Tibial nerve (tissue), 4 donors: ENCODE results near the gene MLANA.

Experiments
- CTCF ChIP-seq, 5 experiments: fragments of 200-600 bp in 3 of 5; fragments of 450-650 bp in 2 of 5; sonication (generic) in 3 of 5; IDR thresholded peaks; one replicate each; pipeline ENCODE4 v1.5.1; 2016 to 2019; ENCODE audit warnings: antibody characterized with exemption in 5 of 5, mild to moderate bottlenecking in 3 of 5, moderate library complexity in 2 of 5
- EP300 ChIP-seq, 2 donors: sonication (generic); formaldehyde crosslinking; IDR thresholded peaks; one replicate each; pipeline ENCODE4 v1.6.1; 2017; ENCODE audit warnings: antibody characterized with exemption in 2 of 2, mild to moderate bottlenecking in 1 of 2
- POLR2A ChIP-seq, 2 donors: fragments of 450-650 bp; IDR thresholded peaks; one replicate each; pipeline ENCODE4 v1.6.1; 2017; ENCODE audit warnings: antibody characterized with exemption in 2 of 2, mild to moderate bottlenecking in 2 of 2, moderate library complexity in 2 of 2

GRCh38 chr9:5958273-5958672, 67.6 kb downstream of the MLANA start:
- TF ChIP-seq EP300 (IDR thresholded peaks at IDR 0.05) (no peak), CTCF (IDR thresholded peaks at IDR 0.05) (no peak), POLR2A (IDR thresholded peaks at IDR 0.05) (no peak)
